RWPE2 (cell line): ENCODE results near the gene RHOC.

Experiments used
- ATAC-seq: fragments of 200-7000 bp; cut with Tn5 transposase; 3 replicates; pipeline ENCODE4 v1.9.1; 2021; ENCODE audit warnings: low read depth
- DNase-seq: peaks from one replicate; pipeline ENCODE4 v3.0.0-alpha.2; 2020; ENCODE audit warnings: low spot score
- H3K27ac ChIP-seq: fragments of 450-650 bp; 2 replicates; pipeline ENCODE4 v1.5.1; 2017; ENCODE audit warnings: mild to moderate bottlenecking; ENCODE audit not compliant: poor library complexity, severe bottlenecking
- H3K27me3 ChIP-seq: fragments of 250-450 bp; sonication (Bioruptor Pico); 2 replicates; pipeline ENCODE4 v1.5.1; 2021; ENCODE audit warnings: mild to moderate bottlenecking, moderate library complexity; ENCODE audit not compliant: insufficient read depth, poor library complexity, severe bottlenecking
- H3K36me3 ChIP-seq: fragments of 250-450 bp; sonication (Bioruptor Pico); 2 replicates; pipeline ENCODE4 v1.5.1; 2020; ENCODE audit warnings: low read depth, mild to moderate bottlenecking, moderate library complexity
- H3K4me1 ChIP-seq: fragments of 250-450 bp; sonication (Bioruptor Pico); 2 replicates; pipeline ENCODE4 v1.5.1; 2021; ENCODE audit warnings: mild to moderate bottlenecking, moderate library complexity; ENCODE audit not compliant: insufficient read depth, poor library complexity, severe bottlenecking
- H3K4me3 ChIP-seq: fragments of 250-450 bp; sonication (Bioruptor Pico); 2 replicates; pipeline ENCODE4 v1.5.1; 2021; ENCODE audit warnings: mild to moderate bottlenecking, moderate library complexity; ENCODE audit not compliant: severe bottlenecking
- H3K9me3 ChIP-seq: fragments of 250-450 bp; sonication (Bioruptor Pico); 2 replicates; pipeline ENCODE4 v1.5.1; 2021; ENCODE audit warnings: mild to moderate bottlenecking, moderate library complexity; ENCODE audit not compliant: severe bottlenecking
- TF ChIP-seq, protein P1 (sequence below): fragments of 450-650 bp; IDR thresholded peaks from one replicate; pipeline ENCODE4 v1.5.1; 2017; ENCODE audit warnings: mild to moderate bottlenecking, moderate library complexity; ENCODE audit not compliant: poor library complexity, severe bottlenecking

Gene RHOC

DNA sequence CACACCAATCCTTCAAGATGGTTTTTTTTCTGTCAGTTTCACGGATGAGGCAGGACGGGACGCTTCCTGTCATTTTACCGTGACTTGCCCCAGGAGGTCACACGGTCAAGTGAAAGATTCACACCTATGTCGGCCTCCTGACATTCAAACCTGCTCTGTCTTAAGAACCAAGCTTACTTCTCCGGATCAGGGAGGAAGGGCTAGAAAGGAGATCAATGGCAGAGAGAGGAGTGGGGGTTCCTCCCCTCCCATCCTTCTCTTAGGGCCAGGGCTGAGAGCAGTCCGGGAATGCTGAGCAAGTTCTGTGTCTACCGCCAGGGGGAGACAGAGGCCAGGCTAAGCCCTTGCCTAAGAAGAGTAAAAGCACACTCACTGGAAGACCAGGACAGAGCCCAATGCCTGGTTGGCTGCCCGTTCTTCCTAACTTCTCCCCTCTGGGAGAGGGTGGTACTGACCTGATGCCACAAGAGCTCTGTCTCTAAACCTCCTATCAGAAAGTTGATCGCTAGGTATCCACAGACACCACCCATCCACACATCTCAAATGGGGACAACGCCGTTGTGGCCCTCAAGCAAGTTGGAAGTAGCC is 9.3 kb upstream of the RHOC start:
- H3K4me1 ChIP-seq: no peaks in the 10 kb centered on the region
- no peaks in the 10 kb centered on the region for H3K36me3 ChIP-seq
- H3K27me3 ChIP-seq: no peaks in the 10 kb centered on the region
- no peaks in the 10 kb centered on the region for H3K9me3 ChIP-seq
- TF ChIP-seq, protein P1, sequence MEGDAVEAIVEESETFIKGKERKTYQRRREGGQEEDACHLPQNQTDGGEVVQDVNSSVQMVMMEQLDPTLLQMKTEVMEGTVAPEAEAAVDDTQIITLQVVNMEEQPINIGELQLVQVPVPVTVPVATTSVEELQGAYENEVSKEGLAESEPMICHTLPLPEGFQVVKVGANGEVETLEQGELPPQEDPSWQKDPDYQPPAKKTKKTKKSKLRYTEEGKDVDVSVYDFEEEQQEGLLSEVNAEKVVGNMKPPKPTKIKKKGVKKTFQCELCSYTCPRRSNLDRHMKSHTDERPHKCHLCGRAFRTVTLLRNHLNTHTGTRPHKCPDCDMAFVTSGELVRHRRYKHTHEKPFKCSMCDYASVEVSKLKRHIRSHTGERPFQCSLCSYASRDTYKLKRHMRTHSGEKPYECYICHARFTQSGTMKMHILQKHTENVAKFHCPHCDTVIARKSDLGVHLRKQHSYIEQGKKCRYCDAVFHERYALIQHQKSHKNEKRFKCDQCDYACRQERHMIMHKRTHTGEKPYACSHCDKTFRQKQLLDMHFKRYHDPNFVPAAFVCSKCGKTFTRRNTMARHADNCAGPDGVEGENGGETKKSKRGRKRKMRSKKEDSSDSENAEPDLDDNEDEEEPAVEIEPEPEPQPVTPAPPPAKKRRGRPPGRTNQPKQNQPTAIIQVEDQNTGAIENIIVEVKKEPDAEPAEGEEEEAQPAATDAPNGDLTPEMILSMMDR: peak; percentile 94
- ATAC-seq: peak; percentile 73
- H3K4me3 ChIP-seq: peak overlapping the region; percentile 47
- no peak for DNase-seq
- H3K27ac ChIP-seq: peak overlapping the region; percentile 11

DNA sequence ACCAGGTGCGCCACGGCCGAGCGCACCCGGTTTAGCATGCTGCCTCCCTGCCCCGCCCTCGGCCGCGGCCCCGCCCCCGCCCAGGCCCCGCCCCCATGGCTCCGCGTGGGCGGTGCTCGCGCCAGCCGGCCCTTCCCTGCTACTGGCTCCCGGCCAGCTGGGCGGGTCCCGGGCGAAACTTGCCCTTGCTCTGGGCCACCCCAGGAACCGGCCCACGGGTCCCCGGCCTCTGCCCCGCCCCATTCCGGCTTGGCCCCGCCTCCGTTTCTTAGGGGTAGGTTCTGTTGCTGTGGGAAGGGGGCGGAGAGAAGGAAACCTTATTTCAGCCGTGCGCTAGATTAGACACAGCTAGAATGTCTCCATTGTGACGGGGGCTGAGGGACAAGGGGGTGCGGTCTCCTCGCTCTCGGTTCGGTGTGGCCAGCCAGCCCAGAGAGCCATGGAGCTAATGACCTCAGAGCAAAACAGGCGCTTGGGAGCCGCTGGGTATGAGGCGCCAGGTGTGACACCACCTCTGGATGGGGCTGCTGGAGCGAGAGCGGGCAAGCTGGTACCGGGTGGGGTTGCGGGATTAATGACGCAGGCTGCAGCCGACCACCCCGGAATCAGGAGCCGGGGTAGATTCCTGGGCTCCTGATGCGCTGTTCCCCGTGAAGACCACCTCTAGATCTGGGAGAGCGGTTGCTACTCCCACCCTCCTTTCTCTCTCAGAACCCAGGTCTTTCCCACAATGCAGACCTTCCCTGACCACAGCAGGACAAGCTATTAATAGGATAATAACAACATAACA is 8.5 kb upstream of the RHOC start, which contains the start of gene PPM1J:
Gene PPM1J (minus strand): TSS at position 69 of the 790 bp plus-strand sequence. CDS start 31 bp downstream, at position 38.
- Histone ChIP-seq H3K36me3 (no peaks in the 10 kb centered on the region), H3K4me1 (no peaks in the 10 kb centered on the region), H3K27ac (peak within 1 kb of the TSS; percentile 11), H3K27me3 (no peaks in the 10 kb centered on the region), H3K4me3 (peak within 1 kb of the TSS; percentile 47), H3K9me3 (no peaks in the 10 kb centered on the region)
- peak; percentile 69 for ATAC-seq
- DNase-seq: peak; percentile 95
- TF ChIP-seq, protein P1: no peak

DNA sequence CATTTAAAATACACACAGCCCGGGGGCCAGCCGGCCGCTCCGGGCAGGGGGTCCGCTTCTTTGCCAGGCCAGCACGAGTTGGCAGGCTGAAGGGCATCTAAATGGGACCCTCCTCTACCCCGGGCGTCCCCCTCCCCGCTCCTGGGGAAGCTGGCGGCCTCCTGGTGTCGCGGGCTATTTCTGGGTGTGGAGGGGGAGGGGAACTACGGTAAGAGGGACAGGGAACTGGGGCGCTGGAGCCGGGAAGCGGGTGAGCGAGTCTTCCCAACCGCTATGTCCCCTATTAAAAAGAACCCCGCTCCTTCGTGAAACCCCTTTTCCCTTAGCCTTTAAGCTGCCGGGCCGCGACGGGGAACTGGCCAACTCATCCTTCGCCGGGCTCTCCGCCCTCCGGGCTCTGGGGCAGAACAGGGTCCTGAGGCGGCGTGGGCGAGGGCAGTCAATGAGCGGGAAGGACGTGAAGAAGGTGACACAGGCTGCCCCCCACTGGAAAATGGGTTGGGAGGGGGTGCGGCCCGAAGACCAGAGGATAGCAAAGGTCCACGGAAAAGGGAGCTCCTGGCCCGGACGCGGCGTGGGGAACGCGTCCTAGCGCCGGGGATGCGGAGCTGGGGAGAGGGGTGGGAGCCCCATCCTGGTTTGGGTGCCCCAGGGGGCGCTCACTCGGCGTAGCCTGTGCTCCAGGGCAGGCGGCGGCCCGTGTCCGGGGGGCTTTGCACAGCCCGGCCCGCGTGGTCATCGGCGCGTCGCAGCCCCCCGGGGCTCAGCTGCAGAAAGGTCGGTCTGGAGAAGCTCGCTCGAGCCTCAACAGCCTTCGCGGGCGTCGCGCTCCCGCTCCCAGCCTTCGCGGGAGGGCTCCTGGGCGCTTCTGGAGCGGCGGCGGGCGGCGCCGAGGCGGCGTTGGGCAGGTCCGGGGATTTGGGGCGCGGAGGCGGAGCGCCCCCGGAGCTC is 7.7 kb upstream of the RHOC start:
- Histone ChIP-seq H3K27ac (no peak overlapping the region), H3K27me3 (no peaks in the 10 kb centered on the region), H3K4me1 (no peaks in the 10 kb centered on the region), H3K36me3 (no peaks in the 10 kb centered on the region), H3K9me3 (no peaks in the 10 kb centered on the region), H3K4me3 (peak overlapping the region; percentile 47)
- ATAC-seq (peak; percentile 1), DNase-seq (no peak)
- TF ChIP-seq, protein P1: peak; percentile 17

DNA sequence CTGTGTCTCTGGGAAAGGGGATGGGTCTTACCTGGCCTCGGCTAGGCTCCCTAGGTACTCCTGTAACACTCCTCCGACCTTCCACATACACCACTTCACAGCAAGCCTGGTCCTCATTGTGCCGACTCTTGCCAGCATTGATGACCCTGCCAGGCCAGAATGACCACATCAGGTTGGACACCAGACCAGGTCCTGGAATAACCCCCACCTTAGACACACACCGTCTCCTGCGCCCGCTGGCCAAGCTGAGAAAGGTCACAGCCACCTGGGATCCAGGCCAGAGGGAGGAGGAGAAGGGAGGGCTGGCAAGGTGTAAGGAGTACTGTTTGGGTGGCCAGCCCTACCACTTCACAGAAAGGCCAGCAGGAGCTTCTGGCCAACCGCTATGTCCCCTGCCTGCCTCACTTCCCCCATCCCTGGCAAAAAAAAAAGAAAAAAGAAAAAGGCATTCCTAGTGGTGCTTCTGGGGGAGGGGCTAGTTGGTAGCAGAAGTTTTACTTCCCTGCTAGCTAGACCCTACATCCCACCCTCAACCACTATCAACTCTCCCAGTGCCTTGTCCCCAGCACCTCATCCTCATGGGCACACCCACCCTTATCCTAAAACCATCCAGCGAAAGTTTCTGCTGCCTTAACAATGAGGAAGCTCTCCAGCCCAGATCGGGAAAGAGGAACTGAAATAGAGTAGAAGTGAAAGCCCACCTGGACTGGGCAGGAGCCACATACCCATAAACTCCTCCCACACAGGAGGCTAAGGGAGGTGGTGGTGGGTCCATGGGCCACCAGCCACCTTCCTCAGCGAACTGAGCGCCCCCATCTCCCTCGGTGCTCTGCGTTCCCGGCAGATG is 6.8 kb upstream of the RHOC start:
- DNase-seq: no peak
- no peaks in the 10 kb centered on the region for H3K36me3 ChIP-seq

More for the DNA sequence above, 6.8 kb upstream of the RHOC start:
- Histone ChIP-seq H3K4me3 (peak overlapping the region; percentile 47), H3K4me1 (no peaks in the 10 kb centered on the region), H3K9me3 (no peaks in the 10 kb centered on the region), H3K27me3 (no peaks in the 10 kb centered on the region), H3K27ac (no peak overlapping the region)
- ATAC-seq: no peak
- TF ChIP-seq, protein P1: no peak
